ENCODE results near the gene FRK.

Gene FRK

DNA sequence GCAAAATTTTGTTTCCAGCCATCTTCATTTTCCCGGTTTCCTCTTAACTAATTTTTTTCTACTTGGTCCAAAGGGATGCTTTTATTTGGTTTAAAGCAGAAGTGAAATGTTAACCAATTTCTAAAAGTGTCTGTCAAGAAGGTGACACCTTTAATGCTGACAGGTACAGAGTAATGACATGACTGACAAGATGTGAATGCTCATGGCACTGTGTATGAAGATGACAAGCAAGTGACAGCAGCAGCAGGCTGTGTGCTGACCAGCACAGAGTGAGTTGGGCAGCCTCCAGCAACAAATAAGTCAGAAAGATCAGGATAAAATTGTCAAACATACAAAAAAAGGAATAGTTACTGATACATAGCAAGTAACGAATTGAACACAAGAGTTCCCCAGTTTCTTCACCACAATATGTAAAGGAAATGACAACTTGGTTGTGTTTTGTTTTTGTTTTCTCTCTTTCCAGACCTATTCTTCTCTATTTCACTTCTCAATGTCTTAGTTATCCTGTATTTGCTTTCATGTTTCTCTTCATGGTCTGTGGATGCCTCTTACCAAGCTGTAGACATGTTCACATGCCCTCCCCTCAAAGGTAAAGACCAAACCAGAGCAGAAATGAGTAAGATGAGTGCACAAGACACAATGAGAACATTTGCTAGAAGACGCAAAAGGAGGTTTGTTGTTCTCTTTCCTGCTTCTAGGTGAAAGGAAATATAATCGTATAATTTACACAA is 174.9 kb downstream of the FRK start:
- FAIRE-seq: no peak

DNA sequence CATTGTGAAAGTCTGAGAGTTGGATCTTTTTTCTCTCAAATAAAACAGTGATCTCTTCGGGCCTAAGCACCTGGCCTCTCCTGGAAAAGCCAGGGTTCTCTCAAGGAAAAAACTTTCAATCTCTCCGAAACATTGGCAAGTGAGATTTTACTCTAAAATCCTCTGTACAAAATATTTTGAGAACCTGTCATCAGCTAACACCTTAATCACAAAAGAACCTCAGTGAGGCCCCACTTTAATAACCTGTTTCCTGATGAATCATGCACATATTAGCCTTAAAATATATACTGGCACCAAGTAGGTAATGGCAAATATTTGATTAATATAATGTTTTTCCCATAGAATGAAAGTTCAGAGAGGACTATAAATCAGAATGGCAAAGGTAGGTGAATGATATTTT is 177.9 kb downstream of the FRK start:
- FAIRE-seq: no peak

DNA sequence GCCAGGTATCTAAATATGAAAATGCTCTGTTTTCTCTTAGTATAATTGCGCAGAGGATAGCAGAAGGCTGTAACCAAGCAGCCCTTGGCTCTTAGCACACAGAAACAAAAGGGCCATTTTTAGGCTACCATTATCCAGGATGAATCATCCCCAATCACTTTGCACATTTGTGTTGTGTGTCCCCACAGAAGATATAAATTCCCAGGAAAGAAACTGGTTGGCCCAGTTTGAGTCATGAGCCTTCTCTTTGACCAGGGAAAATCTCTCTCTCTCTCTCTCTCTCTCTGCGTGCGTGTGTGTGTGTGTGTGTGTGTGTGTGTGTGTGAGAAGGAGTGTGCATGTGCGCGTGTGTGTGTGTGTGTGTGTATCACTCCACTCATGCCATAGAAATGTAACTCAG is 178.5 kb downstream of the FRK start:
- FAIRE-seq: no peak

Measured in colon (tissue), 2 donors.